Activated T-cell treated with anti-CD3 and anti-CD28 coated beads, Interleukin-2, amount 50 U/mL, for 4 hours (primary cell): ENCODE data around the gene THBS3. TPM values are rescaled to one million over a fixed set of nuclear protein-coding genes. Genes with fewer than 3 reads are reported as not detected.

Experiments used
- ATAC-seq, 2 donors: fragments of 200-7000 bp; cut with Tn5 transposase; one replicate each; pipeline ENCODE4 v1.10.0; 2021
- DNase-seq: peaks from one replicate; pipeline ENCODE4 v3.0.0-alpha.2; 2020
- H3K27me3 Mint-ChIP-seq: one replicate; pipeline ENCODE4 v1.8.0; 2021; ENCODE audit warnings: low read depth, mixed read lengths
- H3K36me3 Mint-ChIP-seq: one replicate; pipeline ENCODE4 v1.8.0; 2022; ENCODE audit warnings: mixed read lengths; ENCODE audit not compliant: insufficient read depth
- H3K4me1 Mint-ChIP-seq: one replicate; pipeline ENCODE4 v1.8.0; 2021; ENCODE audit warnings: low read depth, mixed read lengths
- H3K4me3 Mint-ChIP-seq: one replicate; pipeline ENCODE4 v1.8.0; 2021; ENCODE audit warnings: mild to moderate bottlenecking, moderate library complexity, mixed read lengths
- H3K9me3 Mint-ChIP-seq: one replicate; pipeline ENCODE4 v1.8.0; 2021; ENCODE audit warnings: mixed read lengths
- total RNA-seq, 3 donors: library from RNA; stranded (reverse); gene quantifications; one replicate each; pipeline ENCODE4 v1.2.1, GENCODE V29; 2021

The THBS3 gene
- total RNA-seq, 3 donors from 2014 or later, result 3.0 to 4.1 (median 3.7) TPM

DNA sequence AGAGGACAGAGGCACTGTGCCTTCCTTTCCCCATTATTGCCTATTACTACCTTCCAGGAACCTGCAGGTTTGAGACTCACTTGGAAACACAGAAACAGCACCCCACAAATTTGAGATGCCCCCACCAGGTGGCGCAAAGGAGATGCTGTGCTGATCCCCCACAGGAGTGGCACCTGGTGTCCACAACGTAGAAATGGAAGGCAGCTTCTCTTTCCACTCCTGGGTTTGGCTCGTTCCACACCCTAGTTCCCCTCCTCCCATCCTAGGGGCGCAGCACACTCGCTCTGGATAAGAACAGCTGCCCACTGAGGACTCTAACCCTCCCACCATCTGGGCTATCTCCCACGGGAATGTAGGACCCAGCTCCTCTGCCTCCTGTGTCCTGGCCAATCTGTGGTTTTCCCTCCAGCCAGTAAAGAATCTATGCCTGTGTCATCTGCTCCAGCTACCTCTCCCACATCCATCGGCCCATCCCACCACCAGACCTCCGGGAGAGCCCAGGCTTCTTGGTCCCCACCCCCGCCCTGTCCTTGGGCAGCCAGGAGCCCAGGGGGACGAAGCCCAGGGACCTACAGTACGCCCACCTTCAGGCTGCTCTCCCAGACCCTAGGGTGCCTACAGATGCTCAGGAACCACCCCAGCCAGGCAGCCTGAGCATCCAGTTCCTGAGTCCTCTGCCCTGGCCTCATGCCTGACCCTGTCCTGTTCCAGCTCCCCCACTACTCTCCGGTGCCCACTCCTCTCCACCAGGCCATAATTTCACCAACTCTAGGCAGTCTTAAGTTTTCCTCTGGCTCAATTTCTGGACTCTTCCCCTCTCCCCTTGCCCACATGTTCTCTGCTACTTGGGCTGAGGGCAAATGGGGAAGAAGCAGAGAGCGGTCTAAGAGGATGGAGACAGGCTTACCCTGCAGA lies 549 bp downstream of the THBS3 start:
- Mint-ChIP-seq H3K9me3 (no peaks in the 10 kb centered on the region), H3K4me1 (peaks cover 24% of the 10 kb centered on the region), H3K27me3 (no peaks in the 10 kb centered on the region), H3K36me3 (peaks cover 8% of the 10 kb centered on the region), H3K4me3 (peak overlapping the region; percentile 55)
- ATAC-seq, result peak; percentile 48 to 54
- peak; percentile 93 for DNase-seq

DNA sequence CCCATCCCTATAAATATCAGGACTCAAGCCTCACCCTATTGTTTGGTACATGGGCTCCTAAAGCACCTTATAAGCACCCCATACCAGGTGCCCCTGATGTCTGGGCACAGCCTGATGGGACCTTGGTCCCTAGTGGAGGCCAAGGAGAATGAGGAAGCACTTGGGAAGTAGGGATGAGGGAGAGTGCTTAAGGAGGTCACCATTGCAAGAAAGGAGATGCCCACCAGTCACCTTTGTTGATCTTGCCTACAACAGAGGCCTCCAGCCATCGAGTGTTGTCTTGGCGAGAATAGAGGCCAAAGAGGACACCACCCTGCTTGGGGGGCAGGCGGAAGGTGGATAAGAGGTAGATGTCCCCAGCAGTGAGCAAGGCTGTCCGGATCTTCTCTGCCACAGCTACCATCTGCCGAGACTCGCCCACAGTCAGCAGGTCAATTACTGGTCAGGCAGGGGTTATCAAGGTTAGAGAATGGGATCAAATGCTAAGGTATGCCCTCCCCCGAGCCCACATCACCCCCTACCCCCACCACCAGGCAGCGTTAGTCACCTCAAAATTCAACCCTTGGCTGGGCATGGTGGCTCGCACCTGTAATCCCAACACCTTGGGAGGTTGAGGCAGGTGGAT lies 1.6 kb downstream of the THBS3 start:
- Mint-ChIP-seq H3K4me3 (no peak overlapping the region), H3K9me3 (no peaks in the 10 kb centered on the region), H3K4me1 (peaks cover 24% of the 10 kb centered on the region), H3K27me3 (no peaks in the 10 kb centered on the region), H3K36me3 (peaks cover 6% of the 10 kb centered on the region)
- DNase-seq (no peak), ATAC-seq (no peak)

DNA sequence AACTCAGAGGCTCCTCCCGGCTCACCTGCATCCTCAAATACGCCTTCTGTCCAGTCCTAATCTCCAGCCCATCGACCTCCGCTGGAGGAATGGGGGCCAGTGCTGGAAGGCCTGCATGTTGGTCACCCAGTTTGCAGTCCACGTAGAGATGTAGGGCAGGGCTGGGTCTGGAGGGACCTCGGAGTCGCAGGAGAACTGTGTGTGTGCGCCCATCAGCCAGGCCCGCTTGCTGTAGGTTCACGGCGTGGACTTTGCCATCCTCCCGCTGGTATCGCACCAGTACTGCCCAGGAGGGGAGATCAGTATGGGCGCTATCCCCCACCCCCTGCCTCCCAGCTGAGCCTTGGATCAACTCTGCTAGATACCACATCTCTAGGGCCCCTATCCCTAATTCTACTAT lies 2.7 kb downstream of the THBS3 start:
- ATAC-seq (no peak), DNase-seq (no peak)
- H3K4me3 Mint-ChIP-seq, result no peak overlapping the region
- no peaks in the 10 kb centered on the region for H3K9me3 Mint-ChIP-seq
- H3K36me3 Mint-ChIP-seq, result no peaks in the 10 kb centered on the region
- H3K27me3 Mint-ChIP-seq, result no peaks in the 10 kb centered on the region
- H3K4me1 Mint-ChIP-seq, result peaks cover 20% of the 10 kb centered on the region

DNA sequence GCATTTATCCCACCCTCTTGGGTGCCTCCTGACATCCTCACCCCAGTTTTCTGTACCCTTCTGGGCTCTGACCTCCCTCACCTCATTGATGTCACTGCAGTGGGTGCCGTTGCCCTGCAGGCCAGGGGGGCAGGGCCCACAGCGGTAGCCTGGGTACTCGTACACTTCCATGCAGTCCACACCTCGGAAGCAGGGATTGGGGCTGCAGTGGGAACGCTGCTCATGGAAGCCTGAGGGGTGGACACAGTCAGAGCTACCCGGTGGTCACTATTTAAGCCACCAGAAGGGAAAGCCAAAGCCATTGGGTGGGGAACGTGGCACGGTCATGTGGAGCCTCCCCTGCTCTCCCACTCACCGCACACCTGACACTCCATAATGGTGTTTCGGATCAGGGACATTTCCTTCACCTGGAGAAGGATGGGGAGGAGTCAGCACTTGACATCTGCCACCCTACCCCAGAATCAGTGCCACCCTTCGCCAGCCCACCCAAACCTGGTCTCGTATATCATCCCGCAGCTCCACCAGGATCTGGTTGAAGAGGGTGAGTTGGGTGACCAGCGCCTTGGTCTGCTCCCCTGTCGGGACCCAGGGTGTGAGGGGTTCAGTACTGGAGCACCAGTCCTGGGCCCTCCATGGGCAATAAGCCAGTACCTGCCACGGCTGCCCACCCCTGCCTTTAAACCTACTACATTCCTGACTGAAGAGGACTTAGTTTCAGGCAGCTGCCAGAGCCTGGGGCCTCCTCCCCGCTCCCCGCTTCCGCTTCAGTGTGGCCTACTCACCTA lies 4.8 kb downstream of the THBS3 start:
- Mint-ChIP-seq H3K27me3 (no peaks in the 10 kb centered on the region), H3K4me3 (no peak overlapping the region), H3K9me3 (no peaks in the 10 kb centered on the region), H3K4me1 (peaks cover 11% of the 10 kb centered on the region), H3K36me3 (no peaks in the 10 kb centered on the region)
- ATAC-seq, result no peak
- no peak for DNase-seq

DNA sequence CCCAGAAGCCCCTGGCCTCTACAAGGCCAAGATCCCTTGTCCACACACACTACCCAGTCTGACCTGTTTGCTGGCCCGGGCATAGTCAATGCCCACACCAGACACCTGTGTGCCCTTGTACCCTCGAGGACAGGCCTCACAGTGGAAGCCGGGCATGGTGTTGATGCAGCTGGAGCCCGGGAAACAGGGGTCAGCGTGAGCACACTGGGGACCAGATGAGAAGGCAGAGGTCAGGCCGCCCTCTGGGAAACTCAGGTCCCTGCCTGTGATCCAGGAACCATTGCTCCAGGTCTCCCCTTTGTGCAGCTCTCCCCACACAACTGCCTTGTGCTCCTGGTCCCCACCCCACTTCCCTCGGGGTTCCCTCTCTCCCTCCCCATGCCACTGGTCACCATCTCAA lies 5.5 kb downstream of the THBS3 start:
- DNase-seq, result no peak
- no peaks in the 10 kb centered on the region for H3K9me3 Mint-ChIP-seq
- H3K27me3 Mint-ChIP-seq, result no peaks in the 10 kb centered on the region
- no peak for ATAC-seq
- no peak overlapping the region for H3K4me3 Mint-ChIP-seq
- H3K4me1 Mint-ChIP-seq, result peaks cover 5% of the 10 kb centered on the region
- H3K36me3 Mint-ChIP-seq, result no peaks in the 10 kb centered on the region

DNA sequence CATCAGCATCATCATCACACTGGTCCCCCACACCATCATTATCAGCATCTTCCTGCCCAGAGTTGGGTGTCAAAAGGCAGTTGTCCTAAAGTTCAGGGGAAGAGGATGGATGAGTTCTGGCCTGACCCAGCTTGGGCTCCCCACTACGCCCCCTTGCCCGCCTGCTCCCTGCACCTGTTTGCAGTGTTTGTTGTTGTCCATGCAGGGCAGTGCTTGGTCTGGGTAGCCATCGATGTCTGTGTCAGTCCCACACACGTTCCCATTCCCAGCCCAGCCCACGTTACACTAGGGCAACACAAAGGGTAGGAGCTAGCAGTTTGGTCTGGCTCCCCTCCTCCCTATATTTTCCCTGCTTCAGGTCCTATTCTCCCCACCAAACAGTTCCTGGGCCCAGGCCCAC lies 6.8 kb downstream of the THBS3 start:
- Mint-ChIP-seq H3K4me1 (no peaks in the 10 kb centered on the region), H3K36me3 (no peaks in the 10 kb centered on the region), H3K27me3 (no peaks in the 10 kb centered on the region), H3K9me3 (no peaks in the 10 kb centered on the region), H3K4me3 (no peak overlapping the region)
- no peak for ATAC-seq
- DNase-seq, result no peak

DNA sequence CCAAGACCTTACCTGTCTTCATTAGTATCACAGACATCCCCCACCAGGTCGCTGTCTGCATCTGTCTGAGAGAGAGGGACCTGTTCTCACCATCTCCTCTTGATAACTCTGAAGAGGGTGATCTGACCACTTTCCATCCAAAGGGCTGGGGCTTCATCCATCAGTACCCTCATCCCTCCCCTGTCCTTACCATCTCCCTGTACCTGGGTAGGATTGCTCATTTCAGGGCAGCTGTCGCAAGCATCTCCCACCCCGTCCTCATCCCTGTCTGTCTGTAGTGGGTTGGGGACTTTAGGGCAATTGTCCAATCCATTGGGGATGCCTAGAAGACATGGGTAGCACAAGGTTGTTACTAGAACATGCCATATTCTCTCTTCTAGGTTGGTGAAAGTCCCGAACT lies 7.9 kb downstream of the THBS3 start:
- no peaks in the 10 kb centered on the region for H3K36me3 Mint-ChIP-seq
- ATAC-seq (no peak), DNase-seq (no peak)
- peaks cover 4% of the 10 kb centered on the region for H3K4me1 Mint-ChIP-seq
- H3K9me3 Mint-ChIP-seq, result no peaks in the 10 kb centered on the region
- no peaks in the 10 kb centered on the region for H3K27me3 Mint-ChIP-seq
- no peak overlapping the region for H3K4me3 Mint-ChIP-seq

DNA sequence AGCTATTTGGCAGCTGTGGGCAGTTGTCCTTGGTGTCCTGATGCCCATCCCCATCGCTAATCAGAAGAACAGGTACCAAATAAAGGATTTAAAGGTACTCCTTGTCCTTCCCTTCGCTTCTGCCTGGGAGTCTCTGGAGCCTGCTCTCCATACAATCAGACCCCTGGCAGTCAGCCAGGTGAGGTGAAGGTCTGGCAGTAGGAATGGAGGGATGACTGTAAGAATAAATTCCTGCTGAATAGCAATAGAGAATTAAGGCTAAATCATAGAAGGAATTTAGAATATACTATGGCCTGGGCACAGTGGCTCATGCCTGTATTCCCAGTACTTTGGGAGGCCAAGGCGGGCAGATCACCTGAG lies 9.2 kb downstream of the THBS3 start:
- ATAC-seq (no peak), DNase-seq (no peak)
- Mint-ChIP-seq H3K36me3 (no peaks in the 10 kb centered on the region), H3K27me3 (no peaks in the 10 kb centered on the region), H3K4me1 (peaks cover 15% of the 10 kb centered on the region), H3K4me3 (no peak overlapping the region), H3K9me3 (no peaks in the 10 kb centered on the region)

DNA sequence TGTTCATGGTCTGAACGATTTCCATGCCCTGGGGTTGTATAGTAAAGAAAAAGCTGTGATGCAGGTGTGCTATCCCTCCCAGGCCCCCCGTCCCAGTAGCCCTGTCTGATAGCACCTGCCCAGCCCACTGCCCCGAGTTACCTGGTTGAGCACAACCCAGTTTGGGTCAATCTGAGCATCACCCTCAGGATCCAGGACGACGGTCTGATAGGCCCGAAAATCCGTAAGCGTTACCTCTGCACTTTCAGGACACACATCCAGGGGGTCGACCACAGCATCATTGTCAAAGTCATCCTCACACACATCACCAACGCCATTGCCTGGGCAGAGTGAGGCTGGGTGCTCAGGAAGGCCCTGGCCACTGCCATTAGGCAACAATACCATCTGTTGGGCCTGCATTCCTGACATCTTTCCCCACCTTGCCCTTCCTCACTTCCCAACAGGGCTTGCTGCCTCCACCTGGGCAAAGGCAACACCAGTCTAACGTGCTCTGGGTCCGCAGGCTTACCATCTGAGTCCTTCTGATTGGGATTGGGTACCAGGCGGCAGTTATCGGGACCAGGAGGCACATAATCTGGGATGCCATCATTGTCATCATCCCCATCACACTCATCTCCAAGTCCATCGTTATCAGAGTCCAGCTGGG lies 9.7 kb downstream of the THBS3 start:
- Mint-ChIP-seq H3K4me3 (no peak overlapping the region), H3K4me1 (peaks cover 18% of the 10 kb centered on the region), H3K36me3 (no peaks in the 10 kb centered on the region), H3K9me3 (no peaks in the 10 kb centered on the region), H3K27me3 (no peaks in the 10 kb centered on the region)
- DNase-seq (no peak), ATAC-seq (no peak)

DNA sequence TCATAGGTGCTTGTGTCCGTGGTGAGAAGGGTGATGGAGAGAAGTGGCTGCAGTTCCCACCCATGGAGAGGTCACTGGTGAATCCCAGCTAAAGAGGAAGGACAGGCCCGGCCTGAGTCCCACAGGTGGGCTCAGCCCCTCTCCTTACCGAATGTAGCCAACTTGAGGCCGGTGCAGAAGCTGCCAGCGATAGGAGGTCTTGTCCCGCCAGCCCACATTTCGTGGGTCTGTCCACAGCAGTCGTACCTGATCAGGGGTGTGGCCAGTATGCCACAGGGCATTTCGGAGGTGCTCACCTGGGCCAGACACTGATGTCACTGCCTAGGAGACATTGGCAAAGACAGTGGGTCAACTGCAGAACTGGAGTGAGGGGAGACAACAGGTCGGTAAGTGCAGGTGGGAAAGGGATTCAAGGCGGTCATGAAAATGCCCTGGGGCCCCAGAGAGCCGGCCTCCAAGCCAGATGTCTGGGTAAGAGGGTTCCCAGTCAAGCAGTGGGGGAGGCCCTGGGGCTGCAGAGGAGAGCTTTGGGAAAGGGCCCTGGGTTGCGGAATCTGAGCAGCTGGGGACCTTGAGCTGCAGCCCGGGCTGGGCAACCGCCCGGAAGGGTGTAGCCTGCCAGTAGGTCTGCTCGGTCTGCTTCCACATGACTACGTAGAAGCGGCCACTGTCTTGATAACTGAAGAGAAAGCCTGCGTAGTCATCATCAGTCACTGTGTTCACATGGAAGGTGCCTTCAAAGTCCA lies 10.6 kb downstream of the THBS3 start:
- H3K4me1 Mint-ChIP-seq, result peaks cover 25% of the 10 kb centered on the region
- ATAC-seq, result no peak
- H3K9me3 Mint-ChIP-seq, result no peaks in the 10 kb centered on the region
- H3K36me3 Mint-ChIP-seq, result no peaks in the 10 kb centered on the region
- no peak for DNase-seq
- no peak overlapping the region for H3K4me3 Mint-ChIP-seq
- no peaks in the 10 kb centered on the region for H3K27me3 Mint-ChIP-seq

DNA sequence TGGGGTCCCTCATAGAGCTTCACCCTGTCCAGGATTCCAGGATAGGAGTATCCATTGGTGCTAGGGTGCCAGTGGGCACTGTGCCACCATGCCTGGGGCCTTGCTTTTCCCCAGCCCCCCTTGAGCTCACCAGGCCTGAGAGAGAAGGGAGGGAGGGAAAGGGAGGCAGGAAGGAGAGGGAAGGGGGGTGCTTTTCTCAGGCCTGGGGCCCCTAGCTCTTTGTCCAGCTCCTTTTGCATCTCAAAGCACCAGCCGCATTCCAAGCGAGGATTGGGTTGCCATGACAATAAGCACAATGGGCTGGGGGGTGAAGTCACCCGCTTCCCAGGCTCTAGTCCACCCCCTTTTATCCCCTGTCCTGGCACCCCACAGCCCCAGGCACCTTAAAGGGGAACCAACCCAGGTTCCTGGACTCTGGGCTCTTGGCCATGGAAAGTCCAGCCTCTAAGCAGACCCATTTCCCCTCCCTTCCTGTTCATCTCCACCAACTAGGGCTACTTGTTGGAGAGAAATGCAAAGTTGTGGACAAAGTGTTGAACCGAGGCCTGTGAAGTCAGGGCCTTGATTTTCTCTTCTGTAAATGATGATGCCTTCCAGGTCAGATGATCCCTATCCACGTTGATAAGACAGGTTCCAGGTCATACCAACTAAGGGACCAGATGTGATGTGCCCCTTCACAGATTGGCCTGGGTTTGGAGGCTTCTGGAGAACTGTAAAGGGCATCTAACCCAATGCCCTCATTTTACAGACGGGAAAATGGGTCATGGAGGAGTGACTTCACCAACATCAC lies 11.4 kb downstream of the THBS3 start:
- ATAC-seq, result no peak

DNA sequence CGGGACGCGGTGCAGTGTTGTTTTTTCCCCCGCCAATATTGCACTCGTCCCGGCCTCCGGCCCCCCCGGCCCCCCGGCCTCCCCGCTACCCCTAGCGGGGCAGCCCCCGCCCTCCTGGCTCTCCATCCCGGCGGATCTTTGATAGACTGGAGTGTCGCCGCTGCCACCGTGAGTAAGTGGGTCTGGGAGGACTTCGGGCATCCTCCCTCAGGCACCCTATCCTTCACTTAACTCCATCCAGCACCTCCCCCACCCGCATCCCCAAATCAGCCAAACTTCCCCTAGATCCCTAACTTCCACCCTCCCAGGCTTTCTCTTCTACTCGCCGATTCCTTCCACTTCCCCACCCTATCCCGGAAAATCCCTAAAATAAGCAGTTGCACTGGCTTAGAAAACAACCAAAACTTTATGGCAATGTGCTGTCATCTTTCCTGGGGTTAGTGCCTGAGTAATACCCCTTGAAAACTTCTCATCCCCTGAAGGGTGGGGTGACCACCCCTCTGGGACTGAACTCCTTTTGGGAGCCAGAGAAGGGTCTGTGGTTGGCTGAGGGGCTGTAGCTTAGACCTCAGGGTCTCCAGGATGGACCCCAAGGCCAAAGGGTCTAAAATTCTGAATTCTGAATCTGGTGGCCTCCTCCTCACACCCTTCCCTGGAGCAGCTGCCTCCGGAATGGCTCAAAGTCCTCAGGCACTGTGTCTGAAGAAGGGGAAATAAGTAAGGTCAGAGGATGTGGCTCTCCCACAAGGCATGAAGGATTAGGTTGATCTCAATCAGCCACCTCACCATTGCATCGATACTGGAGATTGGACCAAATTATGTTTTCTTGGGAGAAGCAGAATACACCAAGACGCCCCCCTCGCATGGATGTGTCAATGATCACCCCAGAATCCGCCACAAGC lies 12.2 kb downstream of the THBS3 start:
- H3K9me3 Mint-ChIP-seq, result no peaks in the 10 kb centered on the region
- no peak for DNase-seq
- peaks cover 28% of the 10 kb centered on the region for H3K4me1 Mint-ChIP-seq
- ATAC-seq, result no peak
- no peaks in the 10 kb centered on the region for H3K27me3 Mint-ChIP-seq
- H3K36me3 Mint-ChIP-seq, result no peaks in the 10 kb centered on the region
- peak overlapping the region; percentile 72 for H3K4me3 Mint-ChIP-seq

More for the DNA sequence above, 11.4 kb downstream of the THBS3 start:
- no peak for DNase-seq
- H3K27me3 Mint-ChIP-seq, result no peaks in the 10 kb centered on the region
- H3K9me3 Mint-ChIP-seq, result no peaks in the 10 kb centered on the region
- H3K36me3 Mint-ChIP-seq, result no peaks in the 10 kb centered on the region
- H3K4me3 Mint-ChIP-seq, result peak overlapping the region; percentile 72
- peaks cover 28% of the 10 kb centered on the region for H3K4me1 Mint-ChIP-seq
